Body of pancreas (tissue), 4 donors: ENCODE data around the gene ZDHHC21.

Experiments used
- CTCF ChIP-seq, 7 experiments: fragments of 450-650 bp in 4 of 7; fragments of 200-600 bp in 3 of 7; sonication (generic) in 3 of 7; IDR thresholded peaks; one replicate each; pipeline ENCODE4 v1.5.1; 2016 to 2019; ENCODE audit warnings: antibody characterized with exemption in 7 of 7
- POLR2A ChIP-seq, 3 donors: fragments of 450-650 bp; IDR thresholded peaks; one replicate each; pipeline ENCODE4 v1.6.1; 2016; ENCODE audit warnings: antibody characterized with exemption in 3 of 3, mild to moderate bottlenecking in 2 of 3

DNA sequence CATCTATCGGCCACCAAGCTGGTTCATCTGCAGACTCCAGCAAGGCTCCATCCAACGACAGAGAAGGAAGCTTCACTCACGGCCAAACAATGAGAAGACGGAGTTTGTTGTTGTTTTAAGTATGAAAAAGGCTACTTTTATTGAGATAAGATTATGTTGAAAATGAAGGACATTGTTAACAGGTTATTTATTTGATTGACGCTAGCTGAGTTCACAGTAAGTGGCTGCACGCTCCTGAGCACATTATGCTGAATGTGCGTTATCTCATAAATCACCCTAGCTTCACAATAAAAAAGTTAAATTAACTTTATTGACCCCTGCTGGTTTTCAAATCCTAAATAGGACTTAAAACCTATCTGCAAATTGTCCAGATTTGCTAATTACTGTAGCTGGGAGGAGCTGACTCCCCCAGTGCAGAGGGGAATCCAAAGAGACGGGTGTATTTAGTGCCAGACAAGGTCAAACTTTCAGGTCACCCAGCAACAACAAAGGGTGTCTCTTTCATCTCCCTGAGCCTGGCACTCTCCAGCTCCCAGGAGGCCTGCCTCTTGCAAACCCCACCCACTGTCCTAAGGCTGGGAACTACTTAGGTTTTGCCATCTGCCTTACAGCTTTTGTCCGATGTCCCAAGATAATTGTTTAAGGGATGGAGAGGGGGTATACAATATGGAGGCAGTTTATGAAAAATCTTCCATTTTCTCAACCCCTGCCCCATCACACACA lies 129.2 kb downstream of the ZDHHC21 start:
- TF ChIP-seq CTCF (IDR thresholded peaks at IDR 0.05) = no peak
- TF ChIP-seq POLR2A (IDR thresholded peaks at IDR 0.05) = no peak
